WTC11 (cell line): Measurements from ENCODE around the gene TIMM10B. TPM values are rescaled to one million over a fixed set of nuclear protein-coding genes. Genes with fewer than 3 reads are reported as not detected.

Experiments used
- CREB1 ChIP-seq: sonication (generic); formaldehyde crosslinking; IDR thresholded peaks from 2 replicates; pipeline ENCODE4 v1.8.0; 2023; ENCODE audit warnings: mild to moderate bottlenecking, missing genetic modification reagents
- ETV6 ChIP-seq: sonication (generic); formaldehyde crosslinking; IDR thresholded peaks from 2 replicates; pipeline ENCODE4 v1.8.1; 2022; ENCODE audit warnings: mild to moderate bottlenecking, missing genetic modification reagents
- FOXP1 ChIP-seq: sonication (generic); formaldehyde crosslinking; IDR thresholded peaks from 2 replicates; pipeline ENCODE4 v1.8.0; 2022; ENCODE audit warnings: missing genetic modification reagents, mild to moderate bottlenecking, moderate library complexity, borderline replicate concordance
- GRHL2 ChIP-seq: fragments of 250-450 bp; sonication (Bioruptor Pico); IDR thresholded peaks from 2 replicates; pipeline ENCODE4 v1.8.0; 2022; ENCODE audit warnings: mild to moderate bottlenecking, moderate library complexity; ENCODE audit not compliant: insufficient replicate concordance, severe bottlenecking
- GTF2I ChIP-seq: fragments of 250-450 bp; sonication (Bioruptor Pico); conservative IDR thresholded peaks from 2 replicates; pipeline ENCODE4 v1.4.0; 2021; ENCODE audit warnings: mild to moderate bottlenecking
- IRF1 ChIP-seq: sonication (generic); formaldehyde crosslinking; IDR thresholded peaks from 2 replicates; pipeline ENCODE4 v1.8.0; 2023; ENCODE audit warnings: missing genetic modification reagents
- MAX ChIP-seq: sonication (generic); formaldehyde crosslinking; IDR thresholded peaks from 2 replicates; pipeline ENCODE4 v1.8.0; 2022; ENCODE audit warnings: mild to moderate bottlenecking, missing genetic modification reagents
- MLX ChIP-seq: sonication (generic); formaldehyde crosslinking; IDR thresholded peaks from 2 replicates; pipeline ENCODE4 v1.8.1; 2023; ENCODE audit warnings: mild to moderate bottlenecking, missing genetic modification reagents, moderate library complexity
- NR1H2 ChIP-seq: sonication (generic); formaldehyde crosslinking; IDR thresholded peaks from 2 replicates; pipeline ENCODE4 v1.9.0; 2021; ENCODE audit warnings: mild to moderate bottlenecking, moderate library complexity, missing genetic modification reagents
- RORB ChIP-seq: fragments of 250-450 bp; sonication (Bioruptor Pico); IDR thresholded peaks from 2 replicates; pipeline ENCODE4 v1.9.0; 2021; ENCODE audit warnings: mild to moderate bottlenecking
- SOX15 ChIP-seq: fragments of 250-450 bp; sonication (Bioruptor Pico); IDR thresholded peaks from 2 replicates; pipeline ENCODE4 v1.9.0; 2021; ENCODE audit warnings: mild to moderate bottlenecking
- STAT6 ChIP-seq: sonication (generic); formaldehyde crosslinking; conservative IDR thresholded peaks from 2 replicates; pipeline ENCODE4 v1.8.1; 2023; ENCODE audit warnings: mild to moderate bottlenecking, low read depth, missing genetic modification reagents, moderate library complexity
- TCF7 ChIP-seq: sonication (generic); formaldehyde crosslinking; IDR thresholded peaks from 2 replicates; pipeline ENCODE4 v1.8.0; 2022; ENCODE audit warnings: mild to moderate bottlenecking, low read depth, missing genetic modification reagents, moderate library complexity
- TEAD4 ChIP-seq: sonication (generic); formaldehyde crosslinking; IDR thresholded peaks from 2 replicates; pipeline ENCODE4 v1.8.0; 2022; ENCODE audit warnings: mild to moderate bottlenecking, missing genetic modification reagents
- USF1 ChIP-seq: sonication (generic); formaldehyde crosslinking; IDR thresholded peaks from 2 replicates; pipeline ENCODE4 v1.8.0; 2022; ENCODE audit warnings: mild to moderate bottlenecking, missing genetic modification reagents
- ZBTB21 ChIP-seq: sonication (generic); formaldehyde crosslinking; IDR thresholded peaks from 2 replicates; pipeline ENCODE4 v1.8.1; 2023; ENCODE audit warnings: mild to moderate bottlenecking, missing genetic modification reagents, borderline replicate concordance
- ZMAT4 ChIP-seq: fragments of 250-450 bp; sonication (Bioruptor Pico); IDR thresholded peaks from 2 replicates; pipeline ENCODE4 v1.9.0; 2021; ENCODE audit warnings: mild to moderate bottlenecking
- ZNF121 ChIP-seq: sonication (generic); formaldehyde crosslinking; IDR thresholded peaks from 2 replicates; pipeline ENCODE4 v1.8.0; 2023; ENCODE audit warnings: missing genetic modification reagents
- ZNF232 ChIP-seq: sonication (generic); formaldehyde crosslinking; IDR thresholded peaks from 2 replicates; pipeline ENCODE4 v1.8.0; 2022; ENCODE audit warnings: mild to moderate bottlenecking, missing genetic modification reagents
- ZNF263 ChIP-seq: sonication (generic); formaldehyde crosslinking; IDR thresholded peaks from 2 replicates; pipeline ENCODE4 v1.8.1; 2022; ENCODE audit warnings: low read depth, mild to moderate bottlenecking, moderate library complexity, missing genetic modification reagents
- ZNF423 ChIP-seq: fragments of 250-450 bp; sonication (Bioruptor Pico); IDR thresholded peaks from 2 replicates; pipeline ENCODE4 v2.1.2; 2022; ENCODE audit warnings: mild to moderate bottlenecking, moderate library complexity
- ZNF425 ChIP-seq: fragments of 250-450 bp; sonication (Bioruptor Pico); conservative IDR thresholded peaks from 2 replicates; pipeline ENCODE4 v1.9.0; 2021; ENCODE audit warnings: mild to moderate bottlenecking
- ZNF512 ChIP-seq: sonication (generic); formaldehyde crosslinking; IDR thresholded peaks from 2 replicates; pipeline ENCODE4 v1.8.1; 2022; ENCODE audit warnings: missing genetic modification reagents, borderline replicate concordance
- ZNF532 ChIP-seq: fragments of 250-450 bp; sonication (Bioruptor Pico); IDR thresholded peaks from 2 replicates; pipeline ENCODE4 v1.9.0; 2021; ENCODE audit warnings: mild to moderate bottlenecking, borderline replicate concordance
- total RNA-seq: library from RNA; stranded (reverse); gene quantifications from 3 replicates; pipeline ENCODE4 v1.2.3, GENCODE V29; 2021

The TIMM10B gene
- total RNA-seq, 1 experiment from 2014 or later = 35.8 TPM

GRCh38 chr11:6481012-6481923, at the start of gene TIMM10B, which contains the start of gene ARFIP2 (continued):
- TF ChIP-seq ZNF423 (CRISPR knock-in tag) (no peak), RORB (CRISPR knock-in tag) (no peak), CREB1 (CRISPR knock-in tag) (peak; percentile 86), SOX15 (no peak), ZNF232 (CRISPR knock-in tag) (no peak), ZNF512 (CRISPR knock-in tag) (no peak), MLX (CRISPR knock-in tag) (no peak), ETV6 (CRISPR knock-in tag) (no peak), ZNF425 (CRISPR knock-in tag) (no peak), GRHL2 (CRISPR knock-in tag) (no peak), TEAD4 (CRISPR knock-in tag) (0 out of 2 replicates have a peak, but pooled peaks have one; percentile 19), ZMAT4 (CRISPR knock-in tag) (no peak), STAT6 (CRISPR knock-in tag) (no peak), ZNF532 (CRISPR knock-in tag) (no peak), NR1H2 (CRISPR knock-in tag) (no peak), MAX (CRISPR knock-in tag) (peak; percentile 90), TCF7 (CRISPR knock-in tag) (no peak), GTF2I (CRISPR knock-in tag) (no peak), ZNF263 (CRISPR knock-in tag) (no peak), ZBTB21 (CRISPR knock-in tag) (no peak; the same call in 1 of the 2 replicates), IRF1 (CRISPR knock-in tag) (no peak), FOXP1 (CRISPR knock-in tag) (peak; percentile 82; the same call in 1 of the 2 replicates), USF1 (CRISPR knock-in tag) (peak; percentile 41; the same call in 1 of the 2 replicates), ZNF121 (CRISPR knock-in tag) (no peak)
